ENCODE data around the gene SSPN.

DNA sequence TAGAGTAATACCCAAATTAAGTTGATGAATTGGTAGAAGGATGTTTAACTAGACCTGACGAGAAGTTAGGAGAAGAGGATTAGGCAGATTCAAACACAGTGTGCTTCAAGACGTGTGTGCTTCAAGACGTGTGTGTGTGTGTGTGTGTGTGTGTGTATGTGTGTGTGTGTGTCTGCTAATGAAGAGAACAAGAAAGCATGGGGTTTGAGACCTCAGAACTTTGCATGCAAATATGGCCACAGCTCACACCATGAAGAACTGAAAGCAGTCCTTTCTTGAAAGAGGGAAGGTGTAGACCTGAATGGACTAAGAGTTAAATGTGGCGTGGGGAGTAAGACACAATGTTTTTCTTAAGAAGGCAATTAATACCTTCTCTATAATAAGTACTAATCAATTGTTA is 32.5 kb upstream of the SSPN start:
- TF ChIP-seq, protein P1, sequence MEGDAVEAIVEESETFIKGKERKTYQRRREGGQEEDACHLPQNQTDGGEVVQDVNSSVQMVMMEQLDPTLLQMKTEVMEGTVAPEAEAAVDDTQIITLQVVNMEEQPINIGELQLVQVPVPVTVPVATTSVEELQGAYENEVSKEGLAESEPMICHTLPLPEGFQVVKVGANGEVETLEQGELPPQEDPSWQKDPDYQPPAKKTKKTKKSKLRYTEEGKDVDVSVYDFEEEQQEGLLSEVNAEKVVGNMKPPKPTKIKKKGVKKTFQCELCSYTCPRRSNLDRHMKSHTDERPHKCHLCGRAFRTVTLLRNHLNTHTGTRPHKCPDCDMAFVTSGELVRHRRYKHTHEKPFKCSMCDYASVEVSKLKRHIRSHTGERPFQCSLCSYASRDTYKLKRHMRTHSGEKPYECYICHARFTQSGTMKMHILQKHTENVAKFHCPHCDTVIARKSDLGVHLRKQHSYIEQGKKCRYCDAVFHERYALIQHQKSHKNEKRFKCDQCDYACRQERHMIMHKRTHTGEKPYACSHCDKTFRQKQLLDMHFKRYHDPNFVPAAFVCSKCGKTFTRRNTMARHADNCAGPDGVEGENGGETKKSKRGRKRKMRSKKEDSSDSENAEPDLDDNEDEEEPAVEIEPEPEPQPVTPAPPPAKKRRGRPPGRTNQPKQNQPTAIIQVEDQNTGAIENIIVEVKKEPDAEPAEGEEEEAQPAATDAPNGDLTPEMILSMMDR (IDR thresholded peaks at IDR 0.05), result no peak
- no peak for TF ChIP-seq POLR2A (IDR thresholded peaks at IDR 0.05)
- TF ChIP-seq EP300 (IDR thresholded peaks at IDR 0.05), result no peak
- no peak for TF ChIP-seq POLR2AphosphoS5 (IDR thresholded peaks at IDR 0.05)
